ENCODE results near the gene FAM237B.

The FAM237B gene

DNA sequence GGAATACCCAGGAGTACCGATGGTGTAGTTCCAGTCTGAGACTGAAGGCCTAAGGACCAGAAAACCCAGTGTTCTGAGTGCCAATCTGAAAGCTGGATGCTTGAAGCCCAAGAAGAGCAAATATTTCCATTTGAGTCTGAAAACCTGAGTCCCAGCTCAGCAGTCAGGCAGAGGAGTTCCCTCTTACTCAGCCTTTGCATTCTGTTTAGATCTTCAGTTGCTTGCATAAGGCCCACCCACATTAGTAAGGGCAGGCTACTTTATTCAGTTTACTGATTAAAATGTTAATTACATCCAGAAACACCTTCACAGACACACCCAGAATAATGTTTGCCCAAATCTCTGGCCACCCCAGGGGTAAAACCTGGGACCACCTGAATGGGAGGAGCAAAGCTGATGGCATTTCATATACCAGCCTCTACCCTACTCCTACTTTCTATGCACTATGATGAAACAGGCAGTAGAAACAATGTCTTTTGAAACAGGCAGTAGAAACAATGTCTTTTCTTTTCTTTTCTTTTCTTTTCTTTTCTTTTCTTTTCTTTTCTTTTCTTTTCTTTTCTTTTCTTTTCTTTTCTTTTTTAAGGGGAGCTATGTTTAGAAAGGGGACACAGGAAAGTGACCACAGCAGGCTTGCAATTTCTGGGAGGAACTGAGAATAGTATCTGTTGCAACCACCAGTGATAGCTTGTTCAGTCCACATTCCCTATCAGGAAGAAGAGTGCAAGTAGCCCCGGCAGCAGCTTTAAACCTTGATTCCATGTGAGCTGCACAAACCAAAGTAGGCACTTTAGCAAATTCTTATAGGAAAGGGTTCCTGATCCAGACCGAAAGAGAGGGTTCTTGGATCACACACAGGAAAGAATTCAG is 30.6 kb downstream of the FAM237B start:
- DNase-seq (ENCODE audit: low read depth in 2 of 2): no peak

DNA sequence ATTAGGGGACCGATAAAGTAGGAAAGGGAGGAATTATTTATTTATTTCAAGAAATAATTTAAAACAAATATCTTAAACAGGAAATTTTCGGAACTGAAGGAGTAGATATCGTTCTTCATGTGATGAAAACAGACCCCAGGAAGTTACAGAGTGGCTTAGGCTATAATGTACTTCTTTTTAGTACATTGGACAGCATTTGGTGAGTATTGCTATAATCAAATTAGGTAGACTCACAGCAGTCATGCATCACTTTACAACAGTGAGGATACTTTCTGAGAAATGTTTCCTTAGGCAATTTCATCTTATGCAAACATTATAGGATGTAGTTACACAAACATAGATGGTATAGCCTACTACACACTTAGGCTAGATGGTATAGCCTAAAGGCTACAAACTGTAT is 33.0 kb downstream of the FAM237B start:
- no peak for DNase-seq (ENCODE audit: low read depth in 2 of 2)

DNA sequence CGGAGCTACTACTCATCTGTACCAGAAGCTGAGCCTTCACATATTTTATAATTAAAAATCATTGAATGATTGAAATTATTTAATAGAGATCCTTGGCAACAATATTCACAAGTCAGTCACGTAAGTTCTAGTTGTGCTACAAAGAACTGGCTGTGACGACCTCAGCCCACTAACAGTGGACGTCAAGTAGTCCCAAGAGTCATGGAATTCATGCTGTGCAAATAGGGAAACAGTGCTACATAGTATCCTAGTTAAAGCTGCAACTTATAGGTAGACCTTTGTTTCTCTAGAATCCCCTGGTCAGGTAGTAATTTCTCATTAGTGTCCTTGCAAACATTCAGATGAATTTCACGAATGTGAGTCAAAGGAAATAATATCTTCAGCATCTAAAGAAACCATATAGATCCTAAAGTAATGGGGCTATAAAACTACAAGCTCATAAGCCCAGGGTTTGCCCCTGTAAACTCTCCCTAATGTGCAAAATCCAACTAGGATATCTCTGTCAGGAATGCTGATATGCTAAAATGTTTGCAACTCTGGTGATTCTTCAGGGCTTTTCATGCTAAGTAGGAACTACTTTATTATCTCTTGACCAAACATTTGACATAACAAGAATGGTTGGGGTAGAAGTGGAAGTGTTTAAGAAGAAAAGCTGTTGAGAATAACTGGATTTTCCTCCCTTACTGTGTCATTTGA is 44.9 kb downstream of the FAM237B start:
- no peak for DNase-seq (ENCODE audit: low read depth in 2 of 2)

DNA sequence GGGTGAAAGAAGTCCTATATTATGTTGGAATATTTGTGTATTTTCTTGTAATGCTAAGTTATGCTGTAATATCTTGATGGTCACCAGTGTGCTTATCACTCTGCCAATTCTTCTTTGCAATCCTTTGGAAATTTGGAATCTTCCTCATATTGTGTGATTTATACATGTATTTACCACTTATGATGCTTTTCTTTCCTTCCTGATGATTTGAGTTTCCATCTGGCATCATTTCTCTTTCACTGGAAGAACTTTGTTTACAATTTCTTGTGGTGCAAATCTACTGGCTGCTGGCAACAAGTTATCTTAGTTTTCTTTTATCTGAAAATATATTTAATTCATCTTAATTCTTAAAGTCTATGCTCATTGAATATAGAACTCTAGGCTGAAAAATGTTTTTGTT is 46.9 kb downstream of the FAM237B start:
- no peak for DNase-seq (ENCODE audit: low read depth in 2 of 2)

DNA sequence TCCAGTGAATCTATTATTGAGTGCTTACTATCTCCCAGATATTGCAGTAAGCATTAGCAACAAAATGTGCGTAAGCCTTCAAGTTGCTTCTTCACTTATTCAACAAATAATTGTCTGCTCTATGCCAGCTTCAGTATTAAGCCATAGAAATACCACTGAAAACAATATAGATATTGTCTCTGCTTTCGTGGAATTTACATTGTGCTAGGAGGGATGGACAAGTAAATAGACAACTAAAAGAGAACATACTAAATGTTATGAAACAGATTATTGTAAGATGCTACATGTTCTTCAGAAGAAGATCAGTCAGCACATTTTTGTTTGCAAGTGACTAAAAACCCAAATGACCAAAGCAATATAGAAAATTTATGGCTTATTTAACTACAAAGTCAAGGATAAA is 48.9 kb downstream of the FAM237B start:
- no peak for DNase-seq (ENCODE audit: low read depth in 2 of 2)

DNA sequence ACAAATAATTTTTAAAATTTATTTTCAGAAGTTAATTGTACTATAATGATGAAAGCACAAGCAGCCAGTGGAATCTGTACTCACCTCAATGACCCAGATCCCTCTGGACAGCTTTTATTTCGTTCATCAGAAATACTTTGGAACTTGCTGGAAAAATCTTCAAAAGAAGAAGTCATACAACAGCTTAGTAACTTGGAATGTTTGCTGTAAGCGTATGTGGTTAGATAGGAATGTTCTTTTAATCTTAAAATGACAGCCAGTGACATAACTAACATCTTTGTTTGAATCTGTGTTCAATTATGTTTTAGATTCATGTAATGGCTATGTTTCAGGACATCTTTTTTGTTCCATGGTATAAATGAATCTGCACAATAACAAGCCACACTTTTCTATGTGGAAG is 49.4 kb downstream of the FAM237B start:
- no peak for DNase-seq (ENCODE audit: low read depth in 2 of 2)

DNA sequence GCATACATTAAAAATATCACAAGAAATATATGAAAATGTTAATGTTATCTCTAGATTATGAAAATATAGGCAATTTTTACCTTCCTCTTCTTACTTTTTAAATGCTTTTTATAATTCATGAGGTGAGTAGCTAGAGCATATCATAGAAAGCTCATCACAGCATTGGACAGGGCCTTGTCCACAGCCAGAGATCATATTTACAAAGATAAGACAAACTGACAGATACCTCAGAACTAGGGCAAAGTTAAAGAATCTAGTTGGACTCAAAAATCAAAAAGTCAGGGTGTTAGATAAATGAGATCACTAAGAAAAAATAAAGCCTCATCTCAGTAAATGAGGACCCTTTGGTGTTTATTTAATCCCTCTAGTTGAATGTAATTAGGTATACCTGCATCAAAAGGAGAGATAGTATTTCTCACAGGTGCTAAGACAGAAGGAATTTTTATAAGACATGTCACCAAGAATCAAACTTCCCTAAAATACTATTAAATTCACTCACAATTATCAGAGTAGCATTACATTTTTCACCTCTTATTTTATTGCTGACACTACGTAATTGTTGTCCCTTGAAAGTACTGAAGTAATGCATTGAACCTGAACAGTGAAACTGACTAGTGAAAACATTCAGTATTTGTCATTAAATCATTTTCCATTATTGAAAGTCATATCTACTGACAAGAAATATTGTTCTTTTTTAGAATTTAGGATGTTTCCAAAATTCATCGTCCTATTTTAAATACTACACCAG is 50.5 kb downstream of the FAM237B start:
- no peak for DNase-seq (ENCODE audit: low read depth in 2 of 2)

DNA sequence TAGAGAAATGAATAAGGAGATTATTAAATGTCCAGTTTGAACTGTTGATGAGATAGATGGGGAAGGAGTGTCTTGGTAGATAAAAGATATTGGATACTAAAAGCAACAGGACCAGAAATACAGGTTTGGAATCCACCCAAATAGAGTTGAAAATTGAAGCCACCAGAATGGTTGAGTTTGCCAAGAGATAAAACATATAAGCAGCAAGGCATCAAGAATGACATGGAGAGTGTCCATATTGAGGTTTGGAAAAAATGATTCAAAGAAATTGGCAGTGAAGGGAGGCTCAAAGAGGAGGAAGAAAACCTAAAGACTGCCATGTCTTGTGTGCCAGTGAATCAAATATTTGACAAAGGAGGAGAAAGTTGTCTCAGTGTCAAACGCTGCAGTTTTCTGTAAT is 51.9 kb downstream of the FAM237B start:
- no peak for DNase-seq (ENCODE audit: low read depth in 2 of 2)

DNA sequence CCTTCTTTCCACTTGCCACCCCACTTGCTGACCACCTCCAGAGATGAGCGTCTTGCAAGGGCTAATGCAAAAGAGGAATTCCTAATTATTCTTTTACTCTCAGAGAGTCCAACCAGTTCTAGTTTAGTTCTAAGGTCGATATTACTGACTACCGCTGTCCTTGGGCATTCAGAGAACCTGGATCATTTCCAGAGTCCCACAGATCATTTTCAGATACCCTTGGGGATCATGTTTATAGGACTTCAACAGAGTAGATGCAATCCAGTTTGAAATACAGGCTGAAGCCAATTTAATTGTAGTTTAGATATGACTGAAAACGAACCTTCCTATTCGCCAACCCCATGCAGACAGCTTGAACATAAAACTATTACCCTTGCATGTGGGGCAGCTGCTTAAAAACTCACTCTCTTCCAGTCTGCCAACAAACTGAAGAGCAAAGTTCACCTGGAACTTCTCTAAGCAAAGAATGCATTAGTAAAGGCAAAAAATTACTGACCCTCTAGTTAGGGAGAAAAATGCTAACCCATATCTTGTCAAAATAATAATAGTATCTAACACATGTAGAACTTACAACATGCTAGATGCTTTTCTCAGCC is 53.7 kb downstream of the FAM237B start:
- no peak for DNase-seq (ENCODE audit: low read depth in 2 of 2)

DNA sequence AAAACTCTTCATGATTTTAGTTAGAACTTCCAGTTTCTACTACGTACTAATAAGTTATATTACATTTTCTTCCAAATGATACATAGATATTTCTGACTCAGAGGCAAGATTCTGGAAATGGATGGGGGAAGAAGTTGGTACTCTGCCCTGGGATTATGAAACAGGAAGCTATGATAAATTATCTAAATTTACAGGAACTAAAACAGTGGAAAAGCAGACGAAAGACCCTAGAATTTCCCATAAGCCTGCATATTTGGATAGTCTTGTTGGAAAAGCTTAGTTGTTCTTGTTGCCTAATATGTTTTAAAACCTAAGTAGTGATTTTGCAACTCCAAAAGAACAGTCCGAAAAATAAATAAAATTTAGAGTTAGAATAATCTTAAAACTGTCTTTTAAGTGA is 54.3 kb downstream of the FAM237B start:
- no peak for DNase-seq (ENCODE audit: low read depth in 2 of 2)

Data from activated CD8-positive, alpha-beta memory T cell treated with anti-CD3 and anti-CD28 coated beads for 4 hours (primary cell).